Superior temporal gyrus (tissue), 1 donor: ENCODE data around the gene TBX3.

Experiments used
- DNase-seq: peaks from one replicate; pipeline ENCODE4 v3.0.0-alpha.2; 2016; ENCODE audit errors: extremely low spot score

TBX3 gene

DNA sequence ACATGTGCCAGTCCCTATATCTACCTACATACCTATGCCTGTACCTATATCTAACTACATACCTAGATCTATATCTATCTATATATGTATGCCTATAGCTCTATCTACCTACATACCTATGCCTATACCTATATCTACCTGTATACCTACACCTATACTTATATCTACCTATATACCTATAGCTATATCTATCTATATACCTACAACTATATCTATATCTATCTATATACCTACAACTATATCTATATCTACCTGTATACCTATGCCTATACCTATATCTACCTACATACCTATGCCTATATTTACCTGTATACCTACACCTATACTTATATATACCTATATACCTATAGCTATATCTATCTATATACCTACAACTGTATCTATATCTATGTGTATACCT, 56.6 kb downstream of the TBX3 start:
- no peak for DNase-seq

DNA sequence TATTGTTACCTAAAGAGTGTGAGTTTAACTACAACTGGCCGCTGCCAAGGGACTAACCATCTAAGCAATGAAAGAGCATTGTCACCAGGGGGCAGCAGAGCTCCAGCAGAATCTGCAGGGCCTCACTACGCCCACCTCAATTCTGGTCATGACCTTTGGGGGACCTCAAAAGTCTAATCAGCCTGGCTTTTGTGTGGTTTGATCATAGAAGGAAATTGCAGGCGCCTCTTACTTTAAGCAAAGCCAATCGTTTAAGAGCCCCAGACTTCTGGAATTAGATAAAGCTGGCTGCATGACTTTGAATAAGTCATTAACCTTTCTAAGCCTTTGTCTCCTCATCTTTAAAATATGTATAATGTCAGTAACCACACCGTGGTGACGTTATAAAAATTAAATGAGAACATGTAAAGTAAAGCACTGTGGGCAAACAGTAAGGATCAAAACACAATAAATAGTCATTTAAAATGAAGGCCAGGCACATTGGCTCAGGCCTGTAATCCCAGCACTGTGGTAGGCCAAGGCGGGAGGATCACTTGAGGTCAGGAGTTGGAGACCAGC, 58.6 kb downstream of the TBX3 start:
- no peak for DNase-seq

DNA sequence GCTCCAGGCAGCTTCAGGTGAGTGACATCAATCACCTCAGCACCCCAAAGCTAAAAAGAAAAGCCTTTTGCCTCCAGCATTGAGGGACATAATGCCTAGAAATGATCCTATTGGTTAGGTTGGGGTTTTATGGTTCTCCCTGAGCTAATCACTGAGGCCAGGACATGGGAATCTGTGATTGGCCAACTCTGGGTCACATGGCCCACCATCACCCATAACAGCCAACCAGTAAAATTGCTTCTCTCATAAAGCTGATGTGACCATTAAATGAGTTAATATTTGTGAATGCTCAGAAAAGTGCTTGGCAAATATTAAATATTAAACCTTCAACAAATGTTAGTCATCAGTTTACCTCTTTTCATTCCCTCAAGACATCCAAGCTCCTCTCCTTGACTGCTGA, 60.2 kb downstream of the TBX3 start:
- DNase-seq: no peak
